GM23338 (cell line): ENCODE results near the gene TMEM182.

Experiments used
- EZH2 ChIP-seq: fragments of 200-600 bp; sonication (generic); IDR thresholded peaks from one replicate; pipeline ENCODE4 v1.8.0; 2017; ENCODE audit warnings: antibody characterized with exemption, mild to moderate bottlenecking, low read depth; ENCODE audit not compliant: unreplicated experiment
- EZH2phosphoT487 ChIP-seq: fragments of 200-600 bp; sonication (generic); IDR thresholded peaks from one replicate; pipeline ENCODE4 v1.8.1; 2018; ENCODE audit warnings: antibody characterized with exemption; ENCODE audit not compliant: unreplicated experiment
- JUNB ChIP-seq: IDR thresholded peaks from one replicate; pipeline ENCODE4 v1.6.1; 2016; ENCODE audit warnings: antibody characterized with exemption; ENCODE audit not compliant: unreplicated experiment
- NANOG ChIP-seq: IDR thresholded peaks from 2 replicates; pipeline ENCODE4 v1.6.1; 2016; ENCODE audit warnings: antibody characterized with exemption, borderline replicate concordance
- POLR2AphosphoS5 ChIP-seq: IDR thresholded peaks from 2 replicates; pipeline ENCODE4 v1.6.1; 2016; ENCODE audit warnings: antibody characterized with exemption, low read depth
- TF ChIP-seq, protein P1 (sequence below): IDR thresholded peaks from one replicate; pipeline ENCODE4 v1.6.1; 2018; ENCODE audit warnings: antibody characterized with exemption; ENCODE audit not compliant: unreplicated experiment
- TF ChIP-seq, protein P2 (sequence below), 2 experiments: fragments of 200-600 bp in 1 of 2; sonication (generic) in 1 of 2; conservative IDR thresholded peaks; 2 replicates each; pipeline versions ENCODE4 v1.5.1 to v1.6.1; 2016 to 2017; ENCODE audit warnings: antibody characterized with exemption in 2 of 2, low read depth in 2 of 2, mild to moderate bottlenecking in 2 of 2, moderate library complexity in 1 of 2

DNA sequence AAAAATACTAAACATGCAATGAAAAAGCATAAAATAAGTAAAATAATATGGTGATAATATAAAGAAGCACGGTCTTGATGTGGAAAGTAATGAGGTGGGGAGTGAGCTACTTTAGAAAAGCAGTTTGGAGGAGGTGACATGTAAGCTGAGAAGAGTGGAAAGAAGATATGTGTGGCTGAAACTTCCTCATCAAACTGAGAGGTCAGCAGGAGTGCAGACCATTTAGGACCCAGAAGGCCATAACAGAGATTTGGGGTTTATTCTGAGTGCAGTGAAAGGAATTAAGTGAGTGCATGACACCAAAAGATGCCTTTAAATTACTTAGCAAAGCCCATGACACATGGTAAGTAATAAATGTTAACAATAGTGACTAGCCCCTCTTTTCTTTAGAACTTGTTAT lies 24.4 kb upstream of the TMEM182 start:
- no peak for TF ChIP-seq EZH2
- TF ChIP-seq, protein P1, sequence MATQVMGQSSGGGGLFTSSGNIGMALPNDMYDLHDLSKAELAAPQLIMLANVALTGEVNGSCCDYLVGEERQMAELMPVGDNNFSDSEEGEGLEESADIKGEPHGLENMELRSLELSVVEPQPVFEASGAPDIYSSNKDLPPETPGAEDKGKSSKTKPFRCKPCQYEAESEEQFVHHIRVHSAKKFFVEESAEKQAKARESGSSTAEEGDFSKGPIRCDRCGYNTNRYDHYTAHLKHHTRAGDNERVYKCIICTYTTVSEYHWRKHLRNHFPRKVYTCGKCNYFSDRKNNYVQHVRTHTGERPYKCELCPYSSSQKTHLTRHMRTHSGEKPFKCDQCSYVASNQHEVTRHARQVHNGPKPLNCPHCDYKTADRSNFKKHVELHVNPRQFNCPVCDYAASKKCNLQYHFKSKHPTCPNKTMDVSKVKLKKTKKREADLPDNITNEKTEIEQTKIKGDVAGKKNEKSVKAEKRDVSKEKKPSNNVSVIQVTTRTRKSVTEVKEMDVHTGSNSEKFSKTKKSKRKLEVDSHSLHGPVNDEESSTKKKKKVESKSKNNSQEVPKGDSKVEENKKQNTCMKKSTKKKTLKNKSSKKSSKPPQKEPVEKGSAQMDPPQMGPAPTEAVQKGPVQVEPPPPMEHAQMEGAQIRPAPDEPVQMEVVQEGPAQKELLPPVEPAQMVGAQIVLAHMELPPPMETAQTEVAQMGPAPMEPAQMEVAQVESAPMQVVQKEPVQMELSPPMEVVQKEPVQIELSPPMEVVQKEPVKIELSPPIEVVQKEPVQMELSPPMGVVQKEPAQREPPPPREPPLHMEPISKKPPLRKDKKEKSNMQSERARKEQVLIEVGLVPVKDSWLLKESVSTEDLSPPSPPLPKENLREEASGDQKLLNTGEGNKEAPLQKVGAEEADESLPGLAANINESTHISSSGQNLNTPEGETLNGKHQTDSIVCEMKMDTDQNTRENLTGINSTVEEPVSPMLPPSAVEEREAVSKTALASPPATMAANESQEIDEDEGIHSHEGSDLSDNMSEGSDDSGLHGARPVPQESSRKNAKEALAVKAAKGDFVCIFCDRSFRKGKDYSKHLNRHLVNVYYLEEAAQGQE: no peak
- TF ChIP-seq POLR2AphosphoS5: no peak
- TF ChIP-seq, protein P2, sequence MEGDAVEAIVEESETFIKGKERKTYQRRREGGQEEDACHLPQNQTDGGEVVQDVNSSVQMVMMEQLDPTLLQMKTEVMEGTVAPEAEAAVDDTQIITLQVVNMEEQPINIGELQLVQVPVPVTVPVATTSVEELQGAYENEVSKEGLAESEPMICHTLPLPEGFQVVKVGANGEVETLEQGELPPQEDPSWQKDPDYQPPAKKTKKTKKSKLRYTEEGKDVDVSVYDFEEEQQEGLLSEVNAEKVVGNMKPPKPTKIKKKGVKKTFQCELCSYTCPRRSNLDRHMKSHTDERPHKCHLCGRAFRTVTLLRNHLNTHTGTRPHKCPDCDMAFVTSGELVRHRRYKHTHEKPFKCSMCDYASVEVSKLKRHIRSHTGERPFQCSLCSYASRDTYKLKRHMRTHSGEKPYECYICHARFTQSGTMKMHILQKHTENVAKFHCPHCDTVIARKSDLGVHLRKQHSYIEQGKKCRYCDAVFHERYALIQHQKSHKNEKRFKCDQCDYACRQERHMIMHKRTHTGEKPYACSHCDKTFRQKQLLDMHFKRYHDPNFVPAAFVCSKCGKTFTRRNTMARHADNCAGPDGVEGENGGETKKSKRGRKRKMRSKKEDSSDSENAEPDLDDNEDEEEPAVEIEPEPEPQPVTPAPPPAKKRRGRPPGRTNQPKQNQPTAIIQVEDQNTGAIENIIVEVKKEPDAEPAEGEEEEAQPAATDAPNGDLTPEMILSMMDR (conservative IDR thresholded peaks at IDR 0.05; ENCODE audit: low read depth in 2 of 2): no peak
- no peak for TF ChIP-seq EZH2phosphoT487
- no peak for TF ChIP-seq JUNB
- no peak for TF ChIP-seq NANOG
